Body of pancreas (tissue), 4 donors: ENCODE results near the gene PRR23B.

Experiments
- POLR2A ChIP-seq, 3 donors: fragments of 450-650 bp; IDR thresholded peaks; one replicate each; pipeline ENCODE4 v1.6.1; 2016; ENCODE audit warnings: antibody characterized with exemption in 3 of 3, mild to moderate bottlenecking in 2 of 3
- TF ChIP-seq, protein P1 (sequence below), 7 experiments: fragments of 450-650 bp in 4 of 7; fragments of 200-600 bp in 3 of 7; sonication (generic) in 3 of 7; IDR thresholded peaks; one replicate each; pipeline ENCODE4 v1.5.1; 2016 to 2019; ENCODE audit warnings: antibody characterized with exemption in 7 of 7

GRCh38 chr3:138972941-138973340 lies 47.8 kb downstream of the PRR23B start:
- TF ChIP-seq, protein P1, sequence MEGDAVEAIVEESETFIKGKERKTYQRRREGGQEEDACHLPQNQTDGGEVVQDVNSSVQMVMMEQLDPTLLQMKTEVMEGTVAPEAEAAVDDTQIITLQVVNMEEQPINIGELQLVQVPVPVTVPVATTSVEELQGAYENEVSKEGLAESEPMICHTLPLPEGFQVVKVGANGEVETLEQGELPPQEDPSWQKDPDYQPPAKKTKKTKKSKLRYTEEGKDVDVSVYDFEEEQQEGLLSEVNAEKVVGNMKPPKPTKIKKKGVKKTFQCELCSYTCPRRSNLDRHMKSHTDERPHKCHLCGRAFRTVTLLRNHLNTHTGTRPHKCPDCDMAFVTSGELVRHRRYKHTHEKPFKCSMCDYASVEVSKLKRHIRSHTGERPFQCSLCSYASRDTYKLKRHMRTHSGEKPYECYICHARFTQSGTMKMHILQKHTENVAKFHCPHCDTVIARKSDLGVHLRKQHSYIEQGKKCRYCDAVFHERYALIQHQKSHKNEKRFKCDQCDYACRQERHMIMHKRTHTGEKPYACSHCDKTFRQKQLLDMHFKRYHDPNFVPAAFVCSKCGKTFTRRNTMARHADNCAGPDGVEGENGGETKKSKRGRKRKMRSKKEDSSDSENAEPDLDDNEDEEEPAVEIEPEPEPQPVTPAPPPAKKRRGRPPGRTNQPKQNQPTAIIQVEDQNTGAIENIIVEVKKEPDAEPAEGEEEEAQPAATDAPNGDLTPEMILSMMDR (IDR thresholded peaks at IDR 0.05): no peak
- TF ChIP-seq POLR2A (IDR thresholded peaks at IDR 0.05): no peak
